Measurements from ENCODE around the gene EVX2.

DNA sequence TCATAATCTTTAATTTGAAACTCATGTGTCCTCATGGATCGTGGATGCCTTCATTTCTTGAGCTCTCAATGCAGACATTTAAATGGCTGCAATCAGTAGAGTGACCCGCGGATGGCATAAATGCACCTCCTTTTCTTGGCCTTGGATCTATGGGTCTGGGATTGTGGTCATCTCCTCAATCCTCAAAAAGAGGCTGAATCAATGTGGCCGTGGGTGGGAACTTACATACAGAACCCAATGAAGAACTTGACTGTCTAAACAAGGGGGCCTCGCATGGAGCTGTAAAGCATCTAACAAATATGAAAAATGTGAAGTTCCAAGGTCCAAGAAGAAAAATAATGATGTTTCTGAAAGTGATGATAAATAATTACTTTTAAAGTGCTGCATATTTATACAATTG lies 11.7 kb upstream of the EVX2 start:
- TF ChIP-seq RFX5 (IDR thresholded peaks at IDR 0.05; ENCODE audit: low read depth, low read length): no peak
- TF ChIP-seq, protein P1, sequence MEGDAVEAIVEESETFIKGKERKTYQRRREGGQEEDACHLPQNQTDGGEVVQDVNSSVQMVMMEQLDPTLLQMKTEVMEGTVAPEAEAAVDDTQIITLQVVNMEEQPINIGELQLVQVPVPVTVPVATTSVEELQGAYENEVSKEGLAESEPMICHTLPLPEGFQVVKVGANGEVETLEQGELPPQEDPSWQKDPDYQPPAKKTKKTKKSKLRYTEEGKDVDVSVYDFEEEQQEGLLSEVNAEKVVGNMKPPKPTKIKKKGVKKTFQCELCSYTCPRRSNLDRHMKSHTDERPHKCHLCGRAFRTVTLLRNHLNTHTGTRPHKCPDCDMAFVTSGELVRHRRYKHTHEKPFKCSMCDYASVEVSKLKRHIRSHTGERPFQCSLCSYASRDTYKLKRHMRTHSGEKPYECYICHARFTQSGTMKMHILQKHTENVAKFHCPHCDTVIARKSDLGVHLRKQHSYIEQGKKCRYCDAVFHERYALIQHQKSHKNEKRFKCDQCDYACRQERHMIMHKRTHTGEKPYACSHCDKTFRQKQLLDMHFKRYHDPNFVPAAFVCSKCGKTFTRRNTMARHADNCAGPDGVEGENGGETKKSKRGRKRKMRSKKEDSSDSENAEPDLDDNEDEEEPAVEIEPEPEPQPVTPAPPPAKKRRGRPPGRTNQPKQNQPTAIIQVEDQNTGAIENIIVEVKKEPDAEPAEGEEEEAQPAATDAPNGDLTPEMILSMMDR (conservative IDR thresholded peaks at IDR 0.05; ENCODE audit: low read depth, low read length): no peak

All from IMR-90 (cell line).